ENCODE results near the gene DGCR2.
"Not testable (repeated sequence)": the region's sequence is repeated elsewhere in the genome, so short reads cannot be mapped to it uniquely, and the experiment has no call there.

Gene DGCR2

DNA sequence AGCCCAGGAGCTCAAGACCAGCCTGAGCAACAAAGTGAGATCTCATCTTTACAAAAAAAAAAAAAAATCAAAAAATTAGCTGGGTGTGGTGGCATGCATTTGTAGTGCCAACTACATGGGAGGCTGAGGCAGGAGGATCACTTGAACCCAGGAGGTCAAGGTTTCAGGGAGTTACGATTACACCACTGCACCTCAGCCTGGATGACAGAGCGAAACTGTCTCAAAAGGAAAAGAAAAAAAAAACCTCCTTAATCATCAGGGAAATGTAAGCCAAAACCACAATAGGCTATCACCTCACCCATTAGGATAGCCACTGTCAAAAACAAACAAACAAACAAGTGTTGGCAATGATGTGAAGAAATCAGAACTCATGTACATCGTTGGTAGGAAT is 13.4 kb downstream of the DGCR2 start:
- no peak for DNase-seq (ENCODE audit: low read depth)

- no peak for DNase-seq (ENCODE audit: low read depth)
Measured at GRCh38 chr22:19107730-19108074, 14.5 kb downstream of the DGCR2 start.

- no peak for DNase-seq (ENCODE audit: low read depth)
Measured at GRCh38 chr22:19106886-19107729, 15.1 kb downstream of the DGCR2 start.

GRCh38 chr22:19105867-19106802 is 16.1 kb downstream of the DGCR2 start:
- DNase-seq (ENCODE audit: low read depth) = peak; percentile 17

DNA sequence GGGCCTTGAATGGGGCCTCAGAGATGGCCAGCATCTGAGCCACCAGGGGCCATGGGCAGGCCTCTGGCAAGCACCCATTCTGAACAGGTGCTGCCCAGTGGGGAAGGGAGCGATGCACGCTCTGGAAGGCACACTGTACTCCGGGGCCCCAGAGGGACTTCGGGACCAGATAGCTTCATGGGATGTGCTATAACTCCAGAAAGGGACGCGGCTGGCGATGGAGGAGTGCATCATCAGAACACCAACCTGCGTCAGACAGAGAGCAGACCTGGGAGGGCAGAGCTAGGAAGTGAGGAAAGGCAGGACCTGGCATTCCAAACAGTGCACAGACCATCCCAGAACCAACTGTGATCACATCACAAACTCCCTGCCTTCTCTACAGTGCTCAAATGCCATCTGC is 16.8 kb downstream of the DGCR2 start:
- no peak for DNase-seq (ENCODE audit: low read depth)

- DNase-seq (ENCODE audit: low read depth) = no peak
Measured at GRCh38 chr22:19103880-19104821, 18.1 kb downstream of the DGCR2 start.

DNA sequence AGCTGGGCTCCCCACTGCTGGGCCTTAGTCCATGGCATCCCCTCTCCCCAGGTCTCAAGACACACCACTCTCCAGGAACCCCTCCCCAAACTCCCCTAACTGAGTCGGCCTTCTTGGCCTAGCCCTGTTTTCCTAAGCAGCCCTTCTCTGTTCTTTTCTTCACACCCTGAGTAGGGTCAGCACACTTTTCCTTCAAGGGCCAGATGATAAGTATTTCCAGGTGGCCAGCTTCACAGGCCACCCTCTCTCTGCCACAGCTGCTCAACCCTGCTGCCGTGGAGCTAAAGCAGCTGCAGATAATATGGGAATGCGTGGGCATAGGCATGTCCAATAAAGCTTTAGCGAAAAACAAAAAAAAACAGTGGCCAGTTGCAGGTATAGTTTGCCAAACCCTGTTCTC is 24.1 kb downstream of the DGCR2 start:
- no peak for DNase-seq (ENCODE audit: low read depth)

DNA sequence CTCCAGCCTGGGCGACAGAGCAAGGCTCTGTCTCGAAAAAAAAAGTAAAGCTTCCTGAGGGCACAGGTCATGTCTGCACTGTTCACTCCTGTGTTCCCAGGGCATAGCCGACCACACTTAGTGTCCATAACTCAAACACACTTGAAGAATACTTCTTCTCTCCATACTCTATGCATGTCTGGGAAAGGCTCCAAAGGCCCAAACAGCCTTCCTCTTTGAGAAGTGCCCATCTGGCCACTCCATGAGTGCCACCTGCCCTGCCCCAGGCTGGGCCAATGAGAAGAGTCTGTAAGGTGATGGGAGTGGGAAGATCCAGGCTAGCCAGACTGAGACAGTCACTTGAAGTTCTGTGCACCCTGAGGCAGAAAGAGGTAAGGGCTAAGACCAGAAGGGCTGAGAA is 24.7 kb downstream of the DGCR2 start:
- DNase-seq (ENCODE audit: low read depth) = no peak

- DNase-seq (ENCODE audit: low read depth) = no peak
Measured at GRCh38 chr22:19096555-19096954, 25.7 kb downstream of the DGCR2 start.

DNA sequence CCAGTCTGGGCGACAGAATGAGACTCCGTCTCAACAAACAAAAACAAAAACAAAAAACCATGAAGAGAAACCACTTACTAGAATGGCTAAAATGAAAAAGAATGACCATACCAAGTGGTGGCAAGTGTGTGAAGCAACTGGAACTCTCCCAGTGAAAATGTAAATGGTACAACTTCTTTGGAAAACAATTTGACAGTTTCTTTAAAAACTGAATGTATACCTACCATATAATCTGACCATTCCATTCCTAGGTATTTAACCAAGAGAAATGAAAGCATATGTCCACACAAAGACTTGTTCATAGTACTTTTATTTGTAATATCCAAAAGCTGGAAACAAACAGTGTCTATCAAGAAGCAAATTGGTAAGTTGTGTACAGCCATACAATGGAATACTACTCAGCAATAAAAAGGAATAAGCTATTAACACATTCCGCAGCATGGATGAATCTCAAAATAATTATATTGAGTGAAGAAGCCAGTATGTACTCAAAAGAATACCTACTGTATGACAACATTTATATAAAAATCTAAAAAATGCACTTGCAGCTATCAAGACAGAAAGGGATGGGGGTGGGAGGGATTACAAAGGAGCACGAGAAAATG is 27.7 kb downstream of the DGCR2 start:
- DNase-seq (ENCODE audit: low read depth) = no peak

- no peak for DNase-seq (ENCODE audit: low read depth)
Measured at GRCh38 chr22:19092725-19093124, 29.5 kb downstream of the DGCR2 start.

DNA sequence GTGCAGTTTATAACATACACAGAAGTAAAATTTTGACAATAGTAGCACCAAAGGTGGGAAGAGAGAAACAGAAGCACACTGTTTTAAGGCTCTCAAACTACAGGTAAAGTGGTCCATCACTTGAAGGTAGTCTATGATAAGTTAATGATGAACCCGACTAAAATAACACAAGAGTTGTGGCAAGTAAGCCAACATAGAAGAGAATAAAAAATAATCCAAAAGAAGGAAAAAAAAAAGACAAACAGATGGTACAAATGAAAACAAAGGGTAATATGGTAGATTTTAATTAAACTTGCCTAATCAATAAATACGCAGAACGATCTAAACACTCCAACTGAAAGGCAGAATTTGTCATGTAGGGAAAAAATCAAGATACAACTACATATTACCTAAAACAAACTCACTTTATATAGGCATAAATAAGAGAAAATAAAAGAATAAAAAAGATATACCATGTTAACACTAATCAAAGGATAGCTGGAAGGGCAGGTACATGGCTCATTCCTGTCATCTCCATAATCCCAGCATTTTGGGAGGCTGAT is 31.6 kb downstream of the DGCR2 start:
- DNase-seq (ENCODE audit: low read depth) = no peak

DNA sequence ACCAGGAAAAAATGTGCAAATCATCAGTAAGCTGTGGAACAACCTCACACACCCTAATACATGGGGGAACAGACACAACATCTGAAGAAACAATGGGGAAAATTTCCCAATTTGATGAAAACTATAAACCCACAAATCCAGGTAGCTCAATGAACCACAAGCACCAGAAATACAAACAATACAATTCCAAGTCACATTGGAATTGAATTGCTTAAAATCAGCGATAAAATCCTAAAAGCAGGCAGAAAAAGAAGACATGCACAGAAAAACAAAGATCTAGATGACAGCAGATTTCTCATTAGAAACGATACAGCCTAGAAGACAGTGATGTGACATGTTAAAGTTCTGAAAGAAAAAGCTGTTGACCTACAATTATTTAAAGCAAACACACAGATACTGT is 32.0 kb downstream of the DGCR2 start:
- no peak for DNase-seq (ENCODE audit: low read depth)

- no peak for DNase-seq (ENCODE audit: low read depth)
Measured at GRCh38 chr22:19088866-19089595, 33.2 kb downstream of the DGCR2 start.

DNA sequence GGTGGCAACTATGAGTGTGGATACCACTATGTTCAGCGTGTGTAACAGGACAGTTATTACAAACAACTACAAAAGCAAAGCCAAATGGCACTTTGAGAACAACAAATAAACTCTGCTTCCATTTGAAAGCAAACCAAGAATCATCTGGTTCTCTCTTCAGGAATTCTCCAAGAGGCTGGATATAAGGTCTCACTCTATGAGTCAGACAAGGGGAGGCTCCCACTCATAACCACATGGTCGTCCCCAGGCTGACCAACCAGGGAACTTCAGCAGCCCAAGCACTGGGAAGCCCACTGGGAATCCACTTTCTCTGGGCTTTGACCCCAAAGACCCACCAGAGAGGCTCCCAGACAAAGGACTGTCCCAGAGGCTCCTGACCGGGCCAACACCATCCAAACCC is 35.3 kb downstream of the DGCR2 start:
- no peak for DNase-seq (ENCODE audit: low read depth)

GRCh38 chr22:19086417-19086816 is 35.8 kb downstream of the DGCR2 start:
- no peak for DNase-seq (ENCODE audit: low read depth)

GRCh38 chr22:19085233-19085718 is 36.9 kb downstream of the DGCR2 start:
- DNase-seq (ENCODE audit: low read depth) = no peak

DNA sequence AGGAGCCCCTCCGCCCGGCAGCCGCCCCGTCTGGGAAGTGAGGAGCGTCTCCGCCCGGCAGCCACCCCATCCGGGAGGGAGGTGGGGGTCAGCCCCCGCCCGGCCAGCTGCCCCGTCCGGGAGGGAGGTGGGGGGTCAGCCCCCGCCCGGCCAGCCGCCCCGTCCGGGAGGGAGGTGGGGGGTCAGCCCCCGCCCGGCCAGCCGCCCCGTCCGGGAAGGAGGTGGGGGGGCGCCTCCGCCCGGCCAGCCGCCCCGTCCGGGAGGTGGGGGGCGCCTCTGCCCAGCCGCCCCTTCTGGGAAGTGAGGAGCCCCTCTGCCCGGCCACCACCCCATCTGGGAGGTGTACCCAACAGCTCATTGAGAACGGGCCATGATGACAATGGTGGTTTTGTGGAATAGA is 37.6 kb downstream of the DGCR2 start:
- DNase-seq (ENCODE audit: low read depth) = not testable (repeated sequence)

DNA sequence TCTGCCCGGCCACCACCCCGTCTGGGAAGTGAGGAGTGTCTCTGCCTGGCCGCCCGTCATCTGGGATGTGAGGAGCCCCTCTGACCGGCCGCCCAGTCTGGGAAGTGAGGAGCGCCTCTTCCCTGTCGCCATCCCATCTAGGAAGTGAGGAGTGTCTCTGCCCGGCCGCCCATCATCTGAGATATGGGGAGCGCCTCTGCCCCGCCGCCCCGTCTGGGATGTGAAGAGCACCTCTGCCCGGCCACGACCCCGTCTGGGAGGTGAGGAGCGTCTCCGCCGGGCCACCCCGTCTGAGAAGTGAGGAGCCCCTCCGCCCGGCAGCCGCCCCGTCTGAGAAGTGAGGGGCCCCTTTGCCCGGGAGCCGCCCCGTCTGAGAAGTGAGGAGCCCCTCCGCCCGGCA is 38.1 kb downstream of the DGCR2 start:
- not testable (repeated sequence) for DNase-seq (ENCODE audit: low read depth)

GRCh38 chr22:19082793-19083192 is 39.4 kb downstream of the DGCR2 start:
- DNase-seq (ENCODE audit: low read depth) = no peak

Measured in activated T-cell treated with anti-CD3 and anti-CD28 coated beads for 24 hours (primary cell).